ENCODE data around the gene CYP26B1.

- TF ChIP-seq CTCF (IDR thresholded peaks at IDR 0.05; ENCODE audit: low read depth, low read length, missing input control), result no peak
- no peak for TF ChIP-seq ZBTB33 (IDR thresholded peaks at IDR 0.05)
- TF ChIP-seq MAX (IDR thresholded peaks at IDR 0.05), result no peak
- TF ChIP-seq REST (IDR thresholded peaks at IDR 0.05), result no peak
- TF ChIP-seq YY1 (IDR thresholded peaks at IDR 0.05), result no peak
Measured at GRCh38 chr2:72121153-72121552, 26.5 kb downstream of the CYP26B1 start.

Measured in liver (tissue), 2 donors.